Measurements from ENCODE around the gene ANKRD13B.
A peak's percentile ranks its signal among the peaks of the same experiment; 100 is the strongest.

ANKRD13B gene

GRCh38 chr17:29595943-29596774, 3.2 kb downstream of the ANKRD13B start:
- DNase-seq, result no peak

- DNase-seq, result no peak
Observed at GRCh38 chr17:29596811-29597210, 3.9 kb downstream of the ANKRD13B start.

DNA sequence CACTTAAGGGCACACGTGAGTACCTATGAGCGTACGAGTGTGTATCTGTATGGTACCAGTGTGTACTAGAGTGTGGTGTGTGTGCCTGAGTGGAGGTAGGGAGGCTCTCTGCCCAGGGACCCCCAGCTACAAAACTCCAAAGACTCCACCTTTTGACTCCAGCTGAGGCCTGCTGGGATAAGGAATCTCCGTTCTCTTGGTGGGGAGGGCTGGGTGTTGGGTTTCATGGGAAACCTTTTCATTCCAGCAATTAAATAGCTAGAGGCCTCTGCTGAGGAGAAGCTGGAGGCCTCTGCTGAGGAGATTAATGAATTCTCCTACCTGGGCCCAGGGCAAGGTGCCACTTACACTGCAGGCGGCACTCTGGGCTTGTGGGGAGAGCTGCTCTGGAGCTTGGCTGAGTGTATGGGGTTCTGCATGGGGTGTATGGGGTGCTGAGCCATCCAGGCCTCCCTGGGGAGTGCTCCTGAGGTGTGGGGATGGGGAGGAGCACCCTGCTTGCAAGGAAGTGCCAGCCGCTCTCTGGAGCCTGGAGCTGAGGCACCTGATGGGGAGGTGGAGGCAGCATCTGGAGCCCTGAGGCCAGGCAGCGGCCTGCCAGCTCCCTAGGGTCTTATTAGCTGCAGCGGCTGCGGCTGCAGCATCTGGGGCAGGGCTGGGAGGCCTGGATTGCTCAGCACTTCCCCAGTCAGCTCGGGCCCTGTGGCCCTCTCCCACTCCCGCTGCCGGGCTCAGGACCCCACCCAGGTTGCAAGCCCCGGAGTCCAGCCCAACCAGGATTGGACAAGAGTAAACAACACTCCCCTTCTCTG, 4.6 kb downstream of the ANKRD13B start:
- no peak for DNase-seq

DNA sequence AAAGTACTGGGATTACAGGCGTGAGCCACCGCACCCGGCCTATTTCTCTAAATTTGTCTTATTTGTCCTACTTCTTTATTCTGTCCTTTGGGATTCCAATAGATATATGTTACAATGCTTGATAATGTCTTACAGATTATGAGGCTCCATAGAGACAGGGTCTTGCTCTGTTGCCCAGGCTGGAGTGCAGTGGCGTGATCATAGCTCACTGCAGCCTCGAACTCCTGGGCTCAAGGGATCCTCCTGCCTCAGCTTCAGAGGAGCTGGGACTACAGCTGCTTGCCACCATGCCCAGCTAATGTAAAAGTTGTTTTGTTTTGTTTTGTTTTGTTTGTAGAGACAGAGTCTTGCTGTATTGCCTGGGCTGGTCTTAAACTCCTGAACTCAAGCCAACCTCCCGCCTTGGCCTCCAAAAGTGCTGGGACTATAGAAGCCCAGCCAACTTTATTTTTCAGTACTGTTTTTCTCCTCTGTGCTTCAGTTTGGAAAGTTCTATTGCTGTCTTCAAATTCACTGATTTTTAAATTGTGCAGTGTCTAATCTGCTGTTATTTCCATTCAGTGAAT, 10.3 kb downstream of the ANKRD13B start:
- DNase-seq, result no peak

- no peak for DNase-seq
Observed at GRCh38 chr17:29607557-29608195, 14.7 kb downstream of the ANKRD13B start.

DNA sequence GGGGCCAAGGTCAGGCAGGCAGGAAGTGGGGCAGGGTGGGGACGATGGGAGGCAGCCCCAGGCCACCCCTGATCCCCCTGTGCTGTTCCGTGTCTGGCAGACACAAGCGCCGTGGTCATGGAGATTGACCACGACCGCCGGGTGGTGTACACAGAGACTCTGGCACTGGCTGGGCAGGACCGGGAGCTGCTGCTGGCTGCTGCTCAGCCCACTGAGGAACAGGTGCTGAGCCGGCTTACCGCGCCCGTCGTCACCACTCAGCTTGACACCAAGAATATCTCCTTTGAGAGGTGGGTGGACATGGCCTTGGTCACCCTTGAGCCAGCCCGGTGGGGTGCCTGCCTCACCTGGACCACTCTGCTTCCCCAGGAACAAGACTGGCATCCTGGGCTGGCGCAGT, 16.1 kb downstream of the ANKRD13B start:
- DNase-seq, result no peak

DNA sequence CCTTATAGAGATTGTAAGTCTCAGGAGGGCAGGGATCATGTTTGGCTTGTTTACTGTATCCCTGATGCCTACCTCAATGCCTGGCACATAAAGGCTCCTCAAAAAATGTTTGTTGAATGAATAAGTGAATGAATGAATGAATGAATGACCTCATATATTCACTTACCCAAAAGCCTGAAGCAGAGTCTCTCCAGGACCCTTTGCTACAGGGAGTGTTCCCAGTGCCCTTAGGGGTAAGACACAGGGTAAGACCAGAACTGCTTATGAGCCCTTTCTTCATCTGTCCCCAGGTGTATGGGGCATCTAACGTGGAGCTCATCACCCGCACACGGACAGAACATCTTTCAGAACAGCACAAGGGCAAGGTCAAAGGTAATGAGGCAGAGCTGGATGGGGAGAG, 17.5 kb downstream of the ANKRD13B start:
- no peak for DNase-seq

DNA sequence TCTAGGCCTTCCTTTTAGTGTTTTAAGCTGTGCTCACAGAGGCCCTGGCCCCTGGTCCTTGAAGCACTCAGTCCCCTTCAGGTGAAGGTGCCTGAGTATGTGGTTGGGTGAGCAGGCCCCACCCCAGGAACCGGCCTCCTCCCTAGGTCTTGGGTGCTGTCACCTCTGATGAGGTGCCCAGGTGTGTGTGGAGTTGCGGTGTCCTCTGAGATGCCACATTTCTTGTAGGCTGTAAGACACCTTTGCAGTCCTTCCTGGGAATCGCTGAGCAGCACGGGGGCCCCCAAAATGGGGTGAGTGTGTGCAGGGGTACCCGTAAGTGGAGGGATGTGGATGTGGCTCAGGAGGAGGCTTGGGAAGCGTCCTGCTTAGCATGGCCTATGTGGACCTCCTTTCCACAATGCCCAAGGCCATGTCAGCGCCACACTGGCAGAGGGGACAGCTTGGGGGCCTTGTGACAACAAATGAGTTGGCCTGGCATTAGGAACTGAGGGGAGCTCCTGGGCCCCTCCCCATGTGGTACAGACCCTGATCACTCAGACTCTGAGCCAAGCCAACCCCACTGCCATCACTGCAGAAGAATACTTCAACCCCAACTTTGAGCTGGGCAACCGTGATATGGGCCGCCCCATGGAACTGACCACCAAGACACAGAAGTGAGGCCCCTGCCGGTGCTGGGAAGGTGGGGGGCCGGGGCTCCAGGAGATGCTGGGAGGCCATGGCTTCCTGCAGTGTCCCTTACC, 18.6 kb downstream of the ANKRD13B start:
- DNase-seq, result no peak

- DNase-seq, result no peak
Observed at GRCh38 chr17:29612094-29612403, 19.1 kb downstream of the ANKRD13B start.

- no peak for DNase-seq
Observed at GRCh38 chr17:29612404-29613280, 19.7 kb downstream of the ANKRD13B start.

GRCh38 chr17:29613352-29613837, 20.5 kb downstream of the ANKRD13B start:
- peak; percentile 97 for DNase-seq

- no peak for DNase-seq
Observed at GRCh38 chr17:29613856-29614255, 20.9 kb downstream of the ANKRD13B start.

- DNase-seq, result no peak
Observed at GRCh38 chr17:29614349-29615047, 21.6 kb downstream of the ANKRD13B start.

DNA sequence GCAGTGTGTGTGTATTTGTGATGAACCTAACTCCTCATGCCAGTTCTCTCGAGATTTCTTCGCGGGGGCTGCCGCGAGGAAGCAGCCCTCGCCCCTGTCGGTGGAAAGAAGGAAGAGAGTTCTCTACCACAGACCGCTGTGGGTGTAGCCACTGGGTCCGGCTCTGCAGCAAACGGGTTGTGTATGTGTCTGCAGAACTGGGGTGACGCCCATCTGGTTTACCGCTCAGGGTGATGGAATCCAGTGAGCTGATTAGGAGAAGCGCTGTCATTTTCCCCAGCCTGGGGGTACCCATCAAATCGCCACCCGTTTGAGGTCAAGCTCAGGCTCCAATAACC, 22.1 kb downstream of the ANKRD13B start:
- peak; percentile 72 for DNase-seq

- DNase-seq, result peak; percentile 91
Observed at GRCh38 chr17:29615492-29616299, 22.8 kb downstream of the ANKRD13B start.

DNA sequence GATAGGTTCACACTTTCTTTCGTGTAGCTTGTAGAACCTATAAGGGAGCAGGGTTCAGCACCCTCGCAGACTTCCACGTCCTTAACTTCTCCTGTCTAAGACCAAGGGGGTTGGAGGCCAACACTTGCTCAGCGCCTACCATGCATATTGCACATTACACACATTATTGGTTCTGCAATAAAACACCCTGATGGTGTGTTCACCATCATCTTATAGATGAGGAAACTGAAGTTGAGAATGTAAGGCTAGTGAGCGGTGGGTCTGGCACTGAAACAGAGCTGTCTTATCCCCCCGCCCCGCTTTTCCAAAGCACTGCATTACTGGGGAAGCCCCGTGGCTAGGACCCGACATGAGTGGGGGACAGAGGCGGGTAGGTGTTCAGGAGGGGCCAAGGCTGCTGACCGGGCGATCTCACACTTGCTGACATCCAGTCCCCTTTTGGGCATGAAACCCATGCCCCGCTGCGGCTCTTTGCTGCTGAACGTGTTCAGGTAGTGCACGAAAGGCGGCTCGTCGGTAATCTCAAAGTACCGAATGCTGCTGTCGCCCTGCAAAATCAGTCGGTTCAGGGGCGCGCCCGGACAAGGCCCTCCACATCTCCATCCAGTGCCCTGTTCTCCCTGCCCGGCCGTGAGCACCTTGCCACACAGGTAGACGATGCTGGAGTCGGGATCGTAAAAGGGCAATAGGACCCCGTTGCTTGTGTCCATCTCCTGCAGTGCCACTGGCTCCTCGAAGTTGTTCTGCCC, 23.5 kb downstream of the ANKRD13B start:
- no peak for DNase-seq

- peak; percentile 89 for DNase-seq
Observed at GRCh38 chr17:29617125-29617480, 24.2 kb downstream of the ANKRD13B start.

GRCh38 chr17:29617481-29618271, 24.7 kb downstream of the ANKRD13B start:
- peak; percentile 93 for DNase-seq

Measured in activated T-cell treated with anti-CD3 and anti-CD28 coated beads, Interleukin-2, amount 50 U/mL, for 1 hour (primary cell).